ENCODE measurements around the gene ABCA4.

Gene ABCA4

DNA sequence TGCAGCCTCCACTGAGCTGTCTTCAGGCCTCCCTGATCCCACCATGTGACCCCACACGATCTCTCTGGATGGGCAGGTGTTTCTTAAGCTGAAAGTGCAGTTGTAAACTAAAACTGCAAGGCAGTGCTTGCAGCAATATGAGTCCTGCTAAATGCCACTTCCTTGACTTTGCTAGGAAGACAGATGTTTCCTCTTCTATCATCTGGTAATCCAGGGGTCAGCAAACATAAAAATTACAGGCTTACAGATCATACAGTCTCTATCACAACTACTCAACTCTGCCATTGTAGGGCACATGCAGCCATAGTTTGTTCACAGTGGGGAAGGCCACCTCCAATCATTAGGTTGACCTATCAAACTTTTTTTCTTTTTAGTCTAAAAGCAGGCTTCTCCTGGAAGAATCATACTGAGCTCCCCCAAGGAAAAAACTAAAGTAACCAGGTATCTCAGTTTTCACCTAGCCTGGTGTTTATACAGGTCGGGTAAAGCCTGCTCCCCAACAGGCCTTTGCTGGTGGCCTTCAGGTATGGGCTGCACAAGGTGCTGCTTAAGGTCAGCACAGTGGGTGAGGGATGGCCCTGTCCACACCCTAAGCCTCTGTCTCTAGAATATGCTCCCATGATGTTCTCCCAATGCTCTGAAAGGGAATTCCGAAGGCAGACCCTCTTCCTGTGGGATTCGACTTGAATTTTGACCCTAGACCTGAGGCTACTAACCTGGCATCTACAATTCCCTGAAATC, 10.8 kb downstream of the ABCA4 start:
- TF ChIP-seq CREB1 (IDR thresholded peaks at IDR 0.05; ENCODE audit: low read depth): no peak
- no peak for TF ChIP-seq FOXM1 (IDR thresholded peaks at IDR 0.05; ENCODE audit: borderline replicate concordance, low read depth)
- TF ChIP-seq, protein P1, sequence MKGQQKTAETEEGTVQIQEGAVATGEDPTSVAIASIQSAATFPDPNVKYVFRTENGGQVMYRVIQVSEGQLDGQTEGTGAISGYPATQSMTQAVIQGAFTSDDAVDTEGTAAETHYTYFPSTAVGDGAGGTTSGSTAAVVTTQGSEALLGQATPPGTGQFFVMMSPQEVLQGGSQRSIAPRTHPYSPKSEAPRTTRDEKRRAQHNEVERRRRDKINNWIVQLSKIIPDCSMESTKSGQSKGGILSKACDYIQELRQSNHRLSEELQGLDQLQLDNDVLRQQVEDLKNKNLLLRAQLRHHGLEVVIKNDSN (IDR thresholded peaks at IDR 0.05): no peak
- TF ChIP-seq TEAD4 (IDR thresholded peaks at IDR 0.05): no peak
- no peak for TF ChIP-seq CEBPB (IDR thresholded peaks at IDR 0.05)

- no peak for TF ChIP-seq CEBPB (IDR thresholded peaks at IDR 0.05)
- no peak for TF ChIP-seq RAD21 (IDR thresholded peaks at IDR 0.05; ENCODE audit: low read depth)
- no peak for TF ChIP-seq FOXM1 (IDR thresholded peaks at IDR 0.05; ENCODE audit: borderline replicate concordance, low read depth)
- TF ChIP-seq, protein P1 (IDR thresholded peaks at IDR 0.05): no peak
- no peak for TF ChIP-seq NFIC (IDR thresholded peaks at IDR 0.05)
- no peak for TF ChIP-seq CREB1 (IDR thresholded peaks at IDR 0.05; ENCODE audit: low read depth)
- TF ChIP-seq REST (IDR thresholded peaks at IDR 0.05; ENCODE audit: low read depth): no peak
- no peak for TF ChIP-seq TEAD4 (IDR thresholded peaks at IDR 0.05)
- no peak for TF ChIP-seq EP300 (IDR thresholded peaks at IDR 0.05; ENCODE audit: borderline replicate concordance)
- no peak for TF ChIP-seq EGR1 (IDR thresholded peaks at IDR 0.05)
- no peak for TF ChIP-seq MAX (IDR thresholded peaks at IDR 0.05)
Measured at GRCh38 chr1:94109478-94109877, 11.5 kb downstream of the ABCA4 start.

DNA sequence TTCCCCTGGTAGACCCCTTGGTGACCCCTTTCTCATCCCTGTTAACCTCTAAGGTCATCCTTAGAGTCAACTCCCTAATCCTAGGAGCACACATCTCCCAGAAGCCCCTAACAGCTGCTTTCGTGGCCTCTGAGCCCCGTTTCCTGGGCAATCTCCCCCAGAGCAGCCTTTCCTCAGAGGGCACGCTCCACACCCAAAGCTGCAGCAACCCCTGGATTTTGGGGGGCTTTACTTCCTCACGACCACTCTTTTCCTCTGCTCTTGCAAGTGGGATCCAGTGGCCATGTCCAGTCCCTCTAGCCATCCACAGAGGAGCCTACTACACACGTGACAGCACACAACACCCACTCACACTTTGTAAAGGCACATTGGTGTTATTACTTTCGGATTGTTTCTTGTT, 13.8 kb downstream of the ABCA4 start:
- no peak for TF ChIP-seq TAF1 (IDR thresholded peaks at IDR 0.05; ENCODE audit: low read depth)
- TF ChIP-seq RAD21 (IDR thresholded peaks at IDR 0.05; ENCODE audit: low read depth): no peak
- TF ChIP-seq CREB1 (IDR thresholded peaks at IDR 0.05; ENCODE audit: low read depth): no peak
- no peak for TF ChIP-seq FOXM1 (IDR thresholded peaks at IDR 0.05; ENCODE audit: borderline replicate concordance, low read depth)
- no peak for TF ChIP-seq REST (IDR thresholded peaks at IDR 0.05; ENCODE audit: low read depth)
- TF ChIP-seq TCF12 (IDR thresholded peaks at IDR 0.05; ENCODE audit: low read depth): no peak
- TF ChIP-seq TEAD4 (IDR thresholded peaks at IDR 0.05): no peak
- no peak for TF ChIP-seq ZBTB7A (IDR thresholded peaks at IDR 0.05; ENCODE audit: low read depth)
- TF ChIP-seq CEBPB (IDR thresholded peaks at IDR 0.05): no peak
- no peak for TF ChIP-seq YY1 (IDR thresholded peaks at IDR 0.05; ENCODE audit: low read depth)
- no peak for TF ChIP-seq MAX (IDR thresholded peaks at IDR 0.05)
- no peak for TF ChIP-seq NFIC (IDR thresholded peaks at IDR 0.05)
- TF ChIP-seq, protein P1 (IDR thresholded peaks at IDR 0.05): no peak
- TF ChIP-seq EP300 (IDR thresholded peaks at IDR 0.05; ENCODE audit: borderline replicate concordance): no peak

DNA sequence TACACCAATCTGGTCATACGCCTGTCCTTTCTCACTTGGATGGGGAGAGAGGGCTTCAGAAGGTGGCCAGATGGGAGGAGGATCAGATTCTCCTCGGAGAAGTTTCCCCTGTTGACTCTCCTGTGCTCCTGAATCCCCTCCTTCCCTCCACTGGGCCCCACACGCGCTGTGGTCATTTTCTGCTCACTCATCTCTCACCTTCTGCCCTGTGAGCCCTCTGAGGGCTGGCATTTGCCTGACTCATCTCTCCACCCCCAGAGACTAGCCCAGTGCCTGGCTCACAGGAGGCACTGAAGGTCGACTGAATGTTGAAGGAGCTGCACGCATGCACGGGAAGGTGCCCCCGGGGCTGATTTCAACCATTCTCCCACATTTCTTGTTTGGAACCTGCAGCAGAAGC, 14.2 kb downstream of the ABCA4 start:
- TF ChIP-seq RAD21 (IDR thresholded peaks at IDR 0.05; ENCODE audit: low read depth) (no peak), EGR1 (IDR thresholded peaks at IDR 0.05) (no peak), CEBPB (IDR thresholded peaks at IDR 0.05) (no peak), TAF1 (IDR thresholded peaks at IDR 0.05; ENCODE audit: low read depth) (no peak), EP300 (IDR thresholded peaks at IDR 0.05; ENCODE audit: borderline replicate concordance) (no peak), NFIC (IDR thresholded peaks at IDR 0.05) (no peak), YY1 (IDR thresholded peaks at IDR 0.05; ENCODE audit: low read depth) (no peak), FOXM1 (IDR thresholded peaks at IDR 0.05; ENCODE audit: borderline replicate concordance, low read depth) (no peak), TEAD4 (IDR thresholded peaks at IDR 0.05) (no peak), REST (IDR thresholded peaks at IDR 0.05; ENCODE audit: low read depth) (no peak), ZBTB7A (IDR thresholded peaks at IDR 0.05; ENCODE audit: low read depth) (no peak), MAX (IDR thresholded peaks at IDR 0.05) (no peak), CREB1 (IDR thresholded peaks at IDR 0.05; ENCODE audit: low read depth) (no peak), TCF12 (IDR thresholded peaks at IDR 0.05; ENCODE audit: low read depth) (no peak)
- TF ChIP-seq, protein P1 (IDR thresholded peaks at IDR 0.05): no peak
